Measurements from ENCODE around the gene ATF6. TPM values are rescaled to one million over a fixed set of nuclear protein-coding genes. Genes with fewer than 3 reads are reported as not detected.

ATF6 gene
- total and polyA plus RNA-seq, 2 donors (not counting 1 experiment from before 2014, with no cell fraction given), result 25.3 to 27.4 TPM

GRCh38 chr1:161962091-161962887 is 196.2 kb downstream of the ATF6 start:
- Histone ChIP-seq H3K9ac (ENCODE audit: insufficient read depth, low read length) (peak overlapping the region; percentile 72), H3K4me2 (ENCODE audit: extremely low read depth, insufficient read depth, low read length) (peak overlapping the region; percentile 95), H3K36me3 (ENCODE audit: control insufficient read depth, insufficient read depth, low read length) (no peaks in the 10 kb centered on the region), H3K27me3 (ENCODE audit: control insufficient read depth, insufficient read depth, low read length) (no peaks in the 10 kb centered on the region), H3K9me3 (ENCODE audit: control insufficient read depth, insufficient read depth, low read depth, low read length) (no peaks in the 10 kb centered on the region), H2AFZ (ENCODE audit: low read length) (peak overlapping the region; percentile 57), H4K20me1 (ENCODE audit: control insufficient read depth, extremely low read depth, insufficient read depth, low read length) (no peaks in the 10 kb centered on the region), H3K4me3 (replicated peaks in 1 of 4; ENCODE audit: control extremely low read depth in 1 of 4, insufficient read depth in 1 of 4, low read depth in 3 of 4, low read length in 4 of 4) (peak overlapping the region; percentile 46 to 61 (median 58)), H3K4me1 (ENCODE audit: control insufficient read depth, extremely low read depth, insufficient read depth, low read length) (peaks cover 9% of the 10 kb centered on the region), H3K27ac (ENCODE audit: insufficient read depth, low read length) (peak overlapping the region; percentile 97), H3K79me2 (ENCODE audit: control insufficient read depth, insufficient read depth, low read length) (no peaks in the 10 kb centered on the region)
- DNase-seq (ENCODE audit: low read depth in 2 of 2), result peak; percentile 81 to 91
- TF ChIP-seq CTCF (conservative IDR thresholded peaks at IDR 0.05 in 1 of 2, IDR thresholded peaks at IDR 0.05 in 1 of 2; ENCODE audit: low read depth in 1 of 2, low read length in 2 of 2), result no peak
- TF ChIP-seq EZH2 (IDR thresholded peaks at IDR 0.05; ENCODE audit: low read length, missing control alignments), result no peak

GRCh38 chr1:161966067-161966466 is 199.9 kb downstream of the ATF6 start:
- DNase-seq (ENCODE audit: low read depth in 2 of 2), result peak in 1 of 2 donors; percentile 38
- Histone ChIP-seq H3K4me2 (ENCODE audit: extremely low read depth, insufficient read depth, low read length) (no peak overlapping the region), H3K9ac (ENCODE audit: insufficient read depth, low read length) (no peak overlapping the region), H3K27me3 (ENCODE audit: control insufficient read depth, insufficient read depth, low read length) (no peaks in the 10 kb centered on the region), H3K4me3 (replicated peaks in 1 of 4; ENCODE audit: control extremely low read depth in 1 of 4, insufficient read depth in 1 of 4, low read depth in 3 of 4, low read length in 4 of 4) (no peak overlapping the region), H3K4me1 (ENCODE audit: control insufficient read depth, extremely low read depth, insufficient read depth, low read length) (peaks cover 9% of the 10 kb centered on the region), H4K20me1 (ENCODE audit: control insufficient read depth, extremely low read depth, insufficient read depth, low read length) (no peaks in the 10 kb centered on the region), H3K79me2 (ENCODE audit: control insufficient read depth, insufficient read depth, low read length) (no peaks in the 10 kb centered on the region), H3K9me3 (ENCODE audit: control insufficient read depth, insufficient read depth, low read depth, low read length) (no peaks in the 10 kb centered on the region), H3K36me3 (ENCODE audit: control insufficient read depth, insufficient read depth, low read length) (no peaks in the 10 kb centered on the region), H3K27ac (ENCODE audit: insufficient read depth, low read length) (no peak overlapping the region), H2AFZ (ENCODE audit: low read length) (no peak overlapping the region)
- no peak for TF ChIP-seq EZH2 (IDR thresholded peaks at IDR 0.05; ENCODE audit: low read length, missing control alignments)
- TF ChIP-seq CTCF (conservative IDR thresholded peaks at IDR 0.05 in 1 of 2, IDR thresholded peaks at IDR 0.05 in 1 of 2; ENCODE audit: low read depth in 1 of 2, low read length in 2 of 2), result no peak

GRCh38 chr1:161970036-161970435 is 203.9 kb downstream of the ATF6 start:
- no peak overlapping the region for H2AFZ ChIP-seq (ENCODE audit: low read length)
- H3K9ac ChIP-seq (ENCODE audit: insufficient read depth, low read length), result no peak overlapping the region
- no peak overlapping the region for H3K4me2 ChIP-seq (ENCODE audit: extremely low read depth, insufficient read depth, low read length)
- H3K27me3 ChIP-seq (ENCODE audit: control insufficient read depth, insufficient read depth, low read length), result no peaks in the 10 kb centered on the region
- DNase-seq (ENCODE audit: low read depth in 2 of 2), result no peak
- no peak for TF ChIP-seq EZH2 (IDR thresholded peaks at IDR 0.05; ENCODE audit: low read length, missing control alignments)
- TF ChIP-seq CTCF (conservative IDR thresholded peaks at IDR 0.05 in 1 of 2, IDR thresholded peaks at IDR 0.05 in 1 of 2; ENCODE audit: low read depth in 1 of 2, low read length in 2 of 2), result no peak
- H3K9me3 ChIP-seq (ENCODE audit: control insufficient read depth, insufficient read depth, low read depth, low read length), result no peaks in the 10 kb centered on the region
- H3K27ac ChIP-seq (ENCODE audit: insufficient read depth, low read length), result no peak overlapping the region
- no peak overlapping the region for H3K4me3 ChIP-seq (replicated peaks in 1 of 4; ENCODE audit: control extremely low read depth in 1 of 4, insufficient read depth in 1 of 4, low read depth in 3 of 4, low read length in 4 of 4)
- no peaks in the 10 kb centered on the region for H3K4me1 ChIP-seq (ENCODE audit: control insufficient read depth, extremely low read depth, insufficient read depth, low read length)
- no peaks in the 10 kb centered on the region for H3K36me3 ChIP-seq (ENCODE audit: control insufficient read depth, insufficient read depth, low read length)
- H4K20me1 ChIP-seq (ENCODE audit: control insufficient read depth, extremely low read depth, insufficient read depth, low read length), result no peaks in the 10 kb centered on the region
- H3K79me2 ChIP-seq (ENCODE audit: control insufficient read depth, insufficient read depth, low read length), result no peaks in the 10 kb centered on the region

Measured in fibroblast of lung (primary cell).